Stimulated activated CD4-positive, alpha-beta T cell treated with anti-CD3 and anti-CD28 coated beads, Interleukin-1b, Interleukin-23, amount 100 ng/mL, for 24 hours (primary cell): Measurements from ENCODE around the gene ZNF630.
"Not testable (repeated sequence)": the region's sequence is repeated elsewhere in the genome, so short reads cannot be mapped to it uniquely, and the experiment has no call there.

Experiments used
- DNase-seq, 4 experiments: peaks; one replicate each; pipeline ENCODE4 v3.0.0-alpha.2; 2020; ENCODE audit warnings: low read depth in 4 of 4, low spot score in 1 of 4

Gene ZNF630

GRCh38 chrX:48071064-48071985, at the start of gene ZNF630:
ZNF630 (minus strand) TSS chrX:48071640; CDS start chrX:48066886, 4,754 bp downstream.
- peak in 3 of 4 experiments; percentile 7 to 36 (median 32) for DNase-seq

GRCh38 chrX:48107717-48108116, 36.3 kb upstream of the ZNF630 start:
- DNase-seq = no peak

DNA sequence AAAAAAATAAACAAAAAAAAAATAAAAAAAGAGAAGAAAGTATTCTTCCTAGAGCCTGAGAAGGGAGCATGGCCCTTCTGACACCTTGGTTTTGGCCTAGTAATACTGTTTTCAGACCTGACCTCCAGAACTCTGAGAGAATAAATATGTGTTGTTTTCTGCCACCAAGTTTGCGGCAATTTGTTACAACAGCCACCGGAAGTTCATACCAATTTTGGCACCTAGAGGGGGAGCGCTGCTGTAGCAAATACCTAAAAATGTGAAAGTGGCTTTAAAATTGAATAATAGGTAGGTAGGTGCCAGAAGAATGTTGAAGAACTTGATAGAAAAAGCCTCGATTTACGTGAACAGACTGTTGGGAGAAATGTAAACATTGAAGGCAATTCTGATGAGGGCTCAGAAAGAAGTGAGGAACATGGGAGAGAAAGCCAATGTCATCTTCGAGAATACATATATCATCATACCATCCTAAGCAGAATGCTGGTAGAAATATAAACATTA, 31.5 kb upstream of the ZNF630 start:
- DNase-seq = no peak

DNA sequence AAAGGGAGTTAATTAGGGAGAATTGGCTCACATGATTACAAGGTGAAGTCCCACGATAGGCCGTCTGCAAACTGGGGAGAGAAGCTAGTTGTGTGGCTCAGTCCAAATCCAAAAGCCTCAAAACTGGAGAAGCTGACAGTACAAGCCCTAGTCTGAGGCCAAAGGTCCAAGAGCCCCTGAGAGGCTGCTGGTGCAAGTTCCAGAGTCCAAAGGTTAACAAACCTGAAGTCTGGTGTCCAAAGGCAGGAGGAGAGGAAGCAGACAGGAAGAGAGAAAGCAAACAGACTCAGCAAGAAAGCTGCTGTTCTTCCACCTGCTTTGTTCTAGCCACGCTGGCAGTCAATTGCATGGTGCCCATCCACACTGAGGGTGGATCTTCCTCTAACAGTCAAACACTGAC, 30.0 kb upstream of the ZNF630 start:
- no peak for DNase-seq

DNA sequence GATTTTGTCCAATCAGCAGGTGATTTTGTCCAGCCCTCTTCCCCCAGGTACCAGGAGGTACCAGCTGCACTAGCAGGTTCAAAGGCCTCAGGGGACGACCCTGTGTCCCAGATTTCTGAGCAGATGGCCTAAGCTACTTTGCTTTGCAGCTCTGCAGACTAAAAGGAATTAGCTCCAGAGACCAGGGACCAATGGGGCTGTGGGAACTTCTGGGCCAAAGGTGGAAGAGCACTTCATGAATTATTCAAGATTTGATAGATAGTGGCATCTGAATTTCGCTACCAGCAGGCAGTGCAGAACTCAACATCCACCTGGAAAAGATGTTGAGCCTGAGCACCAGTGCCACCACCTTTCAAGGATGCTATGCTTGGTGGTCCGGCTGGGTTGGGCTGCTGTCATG, 21.1 kb upstream of the ZNF630 start:
- DNase-seq = not testable (repeated sequence)

GRCh38 chrX:48090123-48090522, 18.7 kb upstream of the ZNF630 start:
- no peak for DNase-seq

DNA sequence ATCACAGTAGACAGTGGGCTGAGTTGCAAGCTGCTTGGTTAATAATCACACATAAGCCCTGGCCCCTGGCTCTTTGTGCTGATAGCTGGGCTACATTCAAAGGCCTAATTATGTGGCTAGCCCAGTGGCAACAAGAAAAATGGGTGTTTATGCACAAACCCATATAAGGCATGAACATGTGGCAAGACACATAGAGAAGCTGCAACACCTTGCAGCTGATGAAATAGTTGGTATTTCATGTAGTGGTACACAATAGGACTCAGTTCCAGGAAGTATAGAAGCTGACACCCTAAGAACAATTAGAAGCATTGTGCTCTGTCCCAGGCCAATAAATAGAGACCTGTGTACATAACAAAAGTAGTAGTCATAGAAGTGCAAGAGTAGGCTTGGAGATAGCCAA, 14.6 kb upstream of the ZNF630 start:
- no peak for DNase-seq

GRCh38 chrX:48083706-48084105, 12.3 kb upstream of the ZNF630 start:
- DNase-seq = no peak

DNA sequence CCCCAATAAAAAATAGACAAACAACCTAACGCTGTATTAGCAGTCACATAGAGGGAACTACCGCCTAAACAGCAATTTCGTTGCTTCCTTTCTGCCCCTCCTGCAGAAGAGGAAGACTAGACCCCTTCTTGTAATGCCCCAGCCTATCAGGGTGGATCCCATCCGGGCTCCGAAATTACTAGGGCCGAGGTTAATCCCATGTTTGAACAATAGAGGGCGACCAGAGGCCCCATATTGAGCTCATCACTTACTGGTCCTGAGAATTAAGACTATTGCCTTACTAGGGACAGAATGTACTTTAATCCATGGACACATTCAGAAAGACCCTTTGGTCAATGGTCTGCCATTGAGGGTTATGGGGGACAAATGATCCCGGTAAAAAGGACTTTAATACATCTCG, 11.8 kb upstream of the ZNF630 start:
- DNase-seq = peak in 3 of 4 experiments; percentile 7 to 26 (median 12)

DNA sequence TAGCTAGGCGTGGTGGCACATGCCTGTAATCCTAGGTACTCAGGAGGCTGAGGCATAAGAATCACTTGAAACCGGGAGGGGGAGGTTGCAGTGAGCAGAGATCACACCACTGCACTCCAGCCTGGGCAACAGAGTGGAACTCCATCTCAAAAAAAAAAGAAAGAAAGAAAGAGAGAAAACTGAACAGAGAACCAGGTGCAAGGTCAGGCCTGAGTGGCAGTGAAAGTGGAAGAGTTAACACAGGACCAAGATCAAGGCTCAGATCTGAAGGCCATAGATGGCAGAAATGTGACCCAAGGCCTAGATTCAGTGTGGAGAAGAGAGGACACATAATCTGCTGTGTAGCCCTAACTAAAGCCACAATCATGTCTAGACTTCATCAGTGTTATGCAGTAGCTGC, 4.9 kb upstream of the ZNF630 start:
- no peak for DNase-seq

GRCh38 chrX:48071986-48072605, 656 bp upstream of the ZNF630 start:
- no peak for DNase-seq

- DNase-seq = no peak
These were observed 3.1 kb downstream of the ZNF630 start for GRCh38 chrX:48068096-48068887.

DNA sequence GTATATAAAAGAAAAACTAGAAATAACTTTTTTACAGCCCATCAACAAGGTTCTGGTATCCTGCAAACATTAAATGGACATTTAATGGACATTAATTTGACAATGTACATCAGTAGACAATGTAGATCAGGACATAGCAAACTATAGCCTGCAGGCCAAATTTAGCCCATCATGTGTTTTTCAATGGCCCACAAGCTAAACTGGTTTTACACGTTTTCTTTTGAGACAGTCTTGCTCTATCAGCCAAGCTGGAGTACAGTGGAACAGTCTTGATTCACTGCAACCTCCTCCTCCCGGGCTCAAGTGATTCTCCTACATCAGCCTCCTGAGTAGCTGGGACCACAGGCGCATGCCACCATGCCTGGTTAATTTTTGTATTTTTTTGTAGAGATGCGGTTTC, 7.2 kb downstream of the ZNF630 start:
- no peak for DNase-seq

DNA sequence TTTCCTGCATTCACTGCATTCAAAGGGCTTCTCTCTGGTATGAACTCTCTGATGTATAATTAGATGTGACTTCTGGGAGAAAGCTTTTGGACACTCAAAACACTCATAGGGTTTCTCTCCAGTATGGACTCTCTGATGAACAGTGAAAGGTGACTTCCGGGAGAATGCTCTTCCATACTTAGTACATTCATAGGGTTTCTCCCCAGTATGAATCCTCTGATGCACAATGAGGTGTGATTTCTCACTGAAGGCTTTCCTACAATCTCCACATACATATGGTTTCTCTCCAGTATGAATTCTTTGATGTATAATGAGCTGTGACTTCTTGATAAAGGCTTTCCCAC, 12.2 kb downstream of the ZNF630 start:
- DNase-seq = no peak

DNA sequence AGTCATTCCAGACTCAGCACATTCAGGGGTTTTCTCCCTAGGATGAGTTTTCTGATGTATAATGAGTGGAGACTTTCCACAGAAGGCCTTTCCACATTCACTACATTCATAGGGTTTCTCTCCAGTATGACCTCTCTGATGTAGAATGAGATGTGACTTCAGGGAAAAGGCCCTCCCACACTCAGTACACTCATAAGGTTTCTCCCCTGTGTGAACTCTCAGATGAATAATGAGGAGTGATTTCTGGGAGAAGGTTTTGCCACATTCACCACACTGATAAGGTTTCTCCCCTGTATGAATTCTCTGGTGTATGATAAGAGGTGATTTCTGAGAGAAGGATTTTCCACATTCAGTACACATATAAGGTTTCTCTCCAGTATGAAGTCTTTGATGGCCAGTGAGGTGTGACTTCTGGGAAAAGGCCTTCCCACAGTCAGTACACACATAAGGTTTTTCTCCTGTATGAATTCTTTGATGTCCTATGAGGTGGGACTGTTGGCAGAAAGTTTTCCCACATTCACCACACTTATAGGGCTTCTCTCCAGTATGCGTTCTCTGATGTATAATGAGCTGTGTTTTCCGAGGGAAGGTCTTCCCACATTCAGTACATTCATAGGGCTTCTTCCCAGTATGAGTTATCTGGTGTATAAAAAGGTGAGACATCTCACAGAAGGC, 12.7 kb downstream of the ZNF630 start:
- DNase-seq = no peak

DNA sequence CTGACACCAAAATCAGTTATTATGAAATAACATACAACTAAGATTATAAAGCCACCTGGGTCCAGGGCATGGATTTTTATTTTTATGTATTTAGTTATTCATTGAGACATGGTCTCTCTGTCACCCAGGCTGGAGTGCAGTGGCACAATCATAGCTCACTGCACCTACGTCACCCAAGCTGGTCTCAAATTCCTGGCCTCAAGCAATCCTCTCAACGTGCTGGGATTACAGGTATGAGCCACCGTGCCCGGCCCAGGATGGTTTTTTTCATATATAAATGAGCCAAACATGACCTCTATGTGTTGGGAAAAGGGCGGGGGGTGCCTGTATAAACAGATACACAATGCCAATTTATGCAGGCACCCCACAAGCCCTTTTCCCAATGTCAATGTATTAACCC, 24.6 kb downstream of the ZNF630 start:
- DNase-seq = no peak

- no peak for DNase-seq
These were observed 25.8 kb downstream of the ZNF630 start for GRCh38 chrX:48045410-48046311.

- DNase-seq = no peak
These were observed 28.4 kb downstream of the ZNF630 start for GRCh38 chrX:48043056-48043455.

DNA sequence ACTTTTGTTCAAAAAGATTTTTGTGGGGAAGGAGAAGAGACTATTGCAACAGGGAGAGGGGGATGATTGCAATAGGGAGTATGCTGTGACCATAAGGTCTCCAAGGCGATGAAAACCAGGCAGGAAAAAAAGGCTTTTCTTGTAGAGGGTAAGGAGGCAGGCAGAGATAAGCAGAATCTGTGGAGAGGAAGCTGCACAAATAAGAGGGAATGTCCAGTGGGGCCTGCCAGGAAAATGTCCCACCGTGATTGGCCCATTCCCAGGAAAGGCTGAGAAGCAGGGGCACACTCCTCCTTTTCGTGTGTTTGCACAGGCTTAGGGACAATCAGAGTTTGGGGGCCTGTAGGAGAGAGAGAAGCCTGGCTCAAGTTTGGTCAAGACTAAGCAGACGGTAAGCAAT, 35.5 kb downstream of the ZNF630 start:
- DNase-seq = no peak

DNA sequence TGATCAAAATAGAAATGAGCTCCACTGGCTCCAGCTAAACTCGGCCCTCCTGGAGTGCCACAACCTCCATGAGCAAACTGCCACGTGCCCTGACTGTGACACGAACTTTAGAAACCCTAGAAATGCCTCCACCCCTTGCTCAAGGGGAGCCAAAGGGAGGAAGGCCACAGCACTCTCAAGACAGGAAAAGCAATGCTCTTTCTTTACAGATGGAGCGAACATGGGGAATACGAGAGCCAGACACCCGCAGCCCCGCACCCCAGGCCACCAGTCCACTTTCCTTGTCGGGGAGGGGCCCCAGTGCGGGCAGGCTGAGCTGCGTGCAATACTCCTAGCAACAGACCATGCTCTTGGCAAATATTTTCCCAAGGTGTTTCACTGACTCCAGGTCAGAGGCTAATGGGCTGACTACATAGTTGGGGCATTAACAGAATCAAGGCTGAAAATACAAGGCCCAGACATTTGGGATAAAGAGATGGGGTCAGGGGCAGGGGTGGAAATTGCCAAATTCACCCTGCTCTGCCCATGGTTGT, 40.7 kb downstream of the ZNF630 start:
- not testable (repeated sequence) for DNase-seq
